GM18867 (cell line): ENCODE measurements around the gene SZT2.

ENCODE experiments used
- ATAC-seq: cut with Tn5 transposase; IDR thresholded peaks from one replicate; pipeline ENCODE4 v1.9.1; 2021; ENCODE audit warnings: mild to moderate bottlenecking, moderate library complexity; ENCODE audit not compliant: unreplicated experiment

SZT2 gene

GRCh38 chr1:43439781-43440180 lies 50.1 kb downstream of the SZT2 start:
- ATAC-seq, result no peak

GRCh38 chr1:43440358-43440757 lies 50.7 kb downstream of the SZT2 start:
- ATAC-seq, result no peak

GRCh38 chr1:43441166-43441893 lies 51.6 kb downstream of the SZT2 start:
- no peak for ATAC-seq

- no peak for ATAC-seq
Observed at GRCh38 chr1:43441894-43442637, 52.4 kb downstream of the SZT2 start.

- no peak for ATAC-seq
Observed at GRCh38 chr1:43442756-43443155, 53.1 kb downstream of the SZT2 start.

- ATAC-seq, result no peak
Observed at GRCh38 chr1:43443197-43443946, 53.7 kb downstream of the SZT2 start.

GRCh38 chr1:43444151-43444828 lies 54.6 kb downstream of the SZT2 start:
- no peak for ATAC-seq

- no peak for ATAC-seq
Observed at GRCh38 chr1:43444836-43445235, 55.1 kb downstream of the SZT2 start.

GRCh38 chr1:43445606-43446387 lies 56.1 kb downstream of the SZT2 start:
- no peak for ATAC-seq

GRCh38 chr1:43446388-43446740 lies 56.7 kb downstream of the SZT2 start:
- ATAC-seq, result no peak

GRCh38 chr1:43446881-43447835 lies 57.5 kb downstream of the SZT2 start:
- no peak for ATAC-seq

GRCh38 chr1:43447891-43448708 lies 58.4 kb downstream of the SZT2 start:
- ATAC-seq, result no peak

- no peak for ATAC-seq
Observed at GRCh38 chr1:43448955-43449707, 59.4 kb downstream of the SZT2 start.

- no peak for ATAC-seq
Observed at GRCh38 chr1:43449708-43450069, 60.0 kb downstream of the SZT2 start.

- no peak for ATAC-seq
Observed at GRCh38 chr1:43450251-43450941, 60.7 kb downstream of the SZT2 start.

- ATAC-seq, result no peak
Observed at GRCh38 chr1:43451157-43451591, 61.5 kb downstream of the SZT2 start.
